OCI-LY7 (cell line): ENCODE data around the gene TNS3. TPM values are rescaled to one million over a fixed set of nuclear protein-coding genes. Genes with fewer than 3 reads are reported as not detected.

Experiments
- BruUV-seq: library from RNA; stranded (reverse); fragments of 400-500 nt; replicated peaks from 2 replicates; lab custom pipeline; 2021; lab: Mats Ljungman, UMichigan
- CTCF ChIA-PET: fragments of 300-600 bp; sonication (Branson Sonifier 250); formaldehyde crosslinking; loops from one replicate; lab custom pipeline; 2022; ENCODE audit warnings: antibody characterized with exemption; ENCODE audit not compliant: unreplicated experiment; lab: Charles Lee
- POLR2A ChIA-PET: fragments of 300-600 bp; sonication (Branson Sonifier 250); formaldehyde crosslinking; loops from one replicate; lab custom pipeline; 2022; ENCODE audit warnings: antibody characterized with exemption; lab: Charles Lee
- DNase-seq: peaks from one replicate; pipeline ENCODE4 v3.0.0-alpha.2; 2015; ENCODE audit warnings: low spot score
- H2AFZ ChIP-seq: fragments of 200-600 bp; sonication (generic), shearing (Covaris generic); 2 replicates; pipeline ENCODE4 v1.6.1; 2014; ENCODE audit warnings: mild to moderate bottlenecking, antibody characterized with exemption, low read length, moderate library complexity
- H3K27ac ChIP-seq: fragments of 200-600 bp; sonication (generic); 2 replicates; pipeline ENCODE4 v1.5.1; 2014; ENCODE audit warnings: mixed run types, low read depth, mild to moderate bottlenecking, moderate library complexity, low read length, inconsistent platforms; ENCODE audit not compliant: poor library complexity, severe bottlenecking
- H3K36me3 ChIP-seq: fragments of 200-600 bp; sonication (generic); 2 replicates; pipeline ENCODE4 v1.6.1; 2014; ENCODE audit warnings: mild to moderate bottlenecking, antibody characterized with exemption, low read length, moderate library complexity, mixed read lengths; ENCODE audit not compliant: insufficient read depth
- H3K4me1 ChIP-seq: fragments of 200-600 bp; sonication (generic); 2 replicates; pipeline ENCODE4 v1.5.1; 2014; ENCODE audit warnings: mild to moderate bottlenecking, low read length; ENCODE audit not compliant: insufficient read depth, poor library complexity, severe bottlenecking
- H3K4me2 ChIP-seq: fragments of 200-600 bp; sonication (generic); 2 replicates; pipeline ENCODE4 v1.6.1; 2014; ENCODE audit warnings: mild to moderate bottlenecking, low read length
- H3K4me3 ChIP-seq: fragments of 200-600 bp; sonication (generic); 2 replicates; pipeline ENCODE4 v1.5.1; 2014; ENCODE audit warnings: mild to moderate bottlenecking, low read depth, low read length; ENCODE audit not compliant: poor library complexity, severe bottlenecking
- H3K79me2 ChIP-seq: fragments of 200-600 bp; sonication (generic); 2 replicates; pipeline ENCODE4 v1.6.1; 2016; ENCODE audit warnings: low read depth, mild to moderate bottlenecking, low read length, moderate library complexity, mixed read lengths; ENCODE audit not compliant: insufficient read depth
- H3K9me2 ChIP-seq: fragments of 200-600 bp; sonication (generic); 2 replicates; pipeline ENCODE4 v1.6.1; 2016; ENCODE audit warnings: mild to moderate bottlenecking, low read length, mixed read lengths; ENCODE audit not compliant: insufficient read depth
- H3K9me3 ChIP-seq: fragments of 200-600 bp; sonication (generic); 2 replicates; pipeline ENCODE4 v1.6.1; 2014; ENCODE audit warnings: mild to moderate bottlenecking, mixed run types, low read length, mixed read lengths
- H4K20me1 ChIP-seq: fragments of 200-600 bp; sonication (generic); 2 replicates; pipeline ENCODE4 v1.6.1; 2014; ENCODE audit warnings: mild to moderate bottlenecking, antibody characterized with exemption, low read length, moderate library complexity, mixed read lengths; ENCODE audit not compliant: insufficient read depth
- EZH2phosphoT487 ChIP-seq: fragments of 200-600 bp; sonication (generic); IDR thresholded peaks from 2 replicates; pipeline ENCODE4 v1.6.1; 2018; ENCODE audit warnings: low read depth, borderline replicate concordance, mild to moderate bottlenecking, mixed run types, antibody characterized with exemption, low read length, moderate library complexity, mixed read lengths
- intact Hi-C: fragments of 100-400 bp; cut with micrococcal nuclease; formaldehyde crosslinking; loops from one replicate; pipeline ENCODE4 v1.10.0; 2022; ENCODE audit not compliant: unreplicated experiment
- total RNA-seq, 2 experiments: library from RNA; depleted of rRNA in 1 of 2; stranded (reverse); fragments of >200 nt in 1 of 2; shearing (Covaris generic) in 1 of 2; gene quantifications; 2 replicates each; pipeline ENCODE4 v1.2.3, GENCODE V29; 2014 to 2022
- TF ChIP-seq, protein P1 (sequence below): fragments of 200-600 bp; sonication (generic); conservative IDR thresholded peaks from 2 replicates; pipeline ENCODE4 v1.5.1; 2014; ENCODE audit warnings: mild to moderate bottlenecking, antibody characterized with exemption, low read length, moderate library complexity, mixed read lengths

Gene TNS3
- total RNA-seq, 2 experiments from 2014 or later = 9.5 to 42.1 TPM

DNA sequence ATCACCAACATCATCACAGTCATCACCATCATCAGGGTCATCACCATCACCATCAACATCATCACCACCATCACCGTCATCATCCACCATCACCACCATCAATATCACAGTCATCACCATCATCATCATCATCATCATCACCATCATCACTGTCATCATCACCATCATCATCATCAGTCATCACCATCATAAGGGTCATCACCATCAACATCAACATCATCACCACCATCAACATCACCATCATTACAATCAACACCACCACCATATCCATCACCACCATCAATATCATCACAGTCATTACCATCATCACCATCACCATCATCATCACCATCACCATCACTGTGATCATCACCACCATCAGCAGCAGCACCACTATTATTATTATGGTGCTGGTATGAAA is 218.9 kb downstream of the TNS3 start:
- H3K4me1 ChIP-seq = no peaks in the 10 kb centered on the region
- H4K20me1 ChIP-seq = no peaks in the 10 kb centered on the region
- no peak overlapping the region for H3K4me3 ChIP-seq
- TF ChIP-seq, protein P1, sequence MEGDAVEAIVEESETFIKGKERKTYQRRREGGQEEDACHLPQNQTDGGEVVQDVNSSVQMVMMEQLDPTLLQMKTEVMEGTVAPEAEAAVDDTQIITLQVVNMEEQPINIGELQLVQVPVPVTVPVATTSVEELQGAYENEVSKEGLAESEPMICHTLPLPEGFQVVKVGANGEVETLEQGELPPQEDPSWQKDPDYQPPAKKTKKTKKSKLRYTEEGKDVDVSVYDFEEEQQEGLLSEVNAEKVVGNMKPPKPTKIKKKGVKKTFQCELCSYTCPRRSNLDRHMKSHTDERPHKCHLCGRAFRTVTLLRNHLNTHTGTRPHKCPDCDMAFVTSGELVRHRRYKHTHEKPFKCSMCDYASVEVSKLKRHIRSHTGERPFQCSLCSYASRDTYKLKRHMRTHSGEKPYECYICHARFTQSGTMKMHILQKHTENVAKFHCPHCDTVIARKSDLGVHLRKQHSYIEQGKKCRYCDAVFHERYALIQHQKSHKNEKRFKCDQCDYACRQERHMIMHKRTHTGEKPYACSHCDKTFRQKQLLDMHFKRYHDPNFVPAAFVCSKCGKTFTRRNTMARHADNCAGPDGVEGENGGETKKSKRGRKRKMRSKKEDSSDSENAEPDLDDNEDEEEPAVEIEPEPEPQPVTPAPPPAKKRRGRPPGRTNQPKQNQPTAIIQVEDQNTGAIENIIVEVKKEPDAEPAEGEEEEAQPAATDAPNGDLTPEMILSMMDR = no peak
- no peak for TF ChIP-seq EZH2phosphoT487
- H3K79me2 ChIP-seq = no peaks in the 10 kb centered on the region
- intact Hi-C loops = no loop called here
- no peak overlapping the region for H2AFZ ChIP-seq
- ChIA-PET POLR2A (no interaction called here), CTCF (no interaction called here)
- no peaks in the 10 kb centered on the region for H3K9me2 ChIP-seq
- H3K4me2 ChIP-seq = no peak overlapping the region
- no TSS peak for BruUV-seq
- no peak for DNase-seq
- no peak overlapping the region for H3K27ac ChIP-seq
- H3K36me3 ChIP-seq = 0 out of 2 replicates have a peak, but pooled peaks cover under 1% of the 10 kb centered on the region
- no peaks in the 10 kb centered on the region for H3K9me3 ChIP-seq

DNA sequence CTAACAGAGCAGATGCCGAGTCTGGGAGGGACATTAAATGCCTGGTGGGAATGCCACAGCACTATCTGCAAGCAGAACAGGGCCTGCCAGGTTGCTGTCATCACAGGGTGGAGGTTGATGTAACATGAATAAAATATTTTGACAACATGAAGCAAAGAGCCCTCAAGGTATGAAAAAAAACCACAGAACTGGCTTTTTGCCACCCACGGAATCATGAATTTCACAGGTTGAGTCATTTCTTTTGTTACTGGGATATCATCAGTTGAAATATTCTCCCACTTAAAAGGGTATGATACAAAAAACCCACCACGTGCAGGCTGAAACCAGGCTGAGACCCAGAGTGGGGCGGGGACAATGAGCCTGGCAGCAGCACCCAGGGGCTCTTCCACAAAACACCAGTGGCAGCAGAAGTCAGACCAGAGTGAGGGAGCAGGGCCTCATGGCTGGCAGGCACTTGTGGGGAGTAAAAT is 220.1 kb downstream of the TNS3 start:
- no peak overlapping the region for H3K4me3 ChIP-seq
- H3K36me3 ChIP-seq = no peaks in the 10 kb centered on the region
- H3K27ac ChIP-seq = no peak overlapping the region
- DNase-seq = no peak
- CTCF ChIA-PET = no interaction called here
- no peaks in the 10 kb centered on the region for H3K4me1 ChIP-seq
- intact Hi-C loops = no loop called here
- BruUV-seq = no TSS peak
- POLR2A ChIA-PET = no interaction called here
- H3K9me3 ChIP-seq = no peaks in the 10 kb centered on the region
- TF ChIP-seq, protein P1 = no peak
- no peak for TF ChIP-seq EZH2phosphoT487
- H4K20me1 ChIP-seq = no peaks in the 10 kb centered on the region
- H3K9me2 ChIP-seq = no peaks in the 10 kb centered on the region
- H3K4me2 ChIP-seq = no peak overlapping the region
- H3K79me2 ChIP-seq = no peaks in the 10 kb centered on the region
- H2AFZ ChIP-seq = no peak overlapping the region

DNA sequence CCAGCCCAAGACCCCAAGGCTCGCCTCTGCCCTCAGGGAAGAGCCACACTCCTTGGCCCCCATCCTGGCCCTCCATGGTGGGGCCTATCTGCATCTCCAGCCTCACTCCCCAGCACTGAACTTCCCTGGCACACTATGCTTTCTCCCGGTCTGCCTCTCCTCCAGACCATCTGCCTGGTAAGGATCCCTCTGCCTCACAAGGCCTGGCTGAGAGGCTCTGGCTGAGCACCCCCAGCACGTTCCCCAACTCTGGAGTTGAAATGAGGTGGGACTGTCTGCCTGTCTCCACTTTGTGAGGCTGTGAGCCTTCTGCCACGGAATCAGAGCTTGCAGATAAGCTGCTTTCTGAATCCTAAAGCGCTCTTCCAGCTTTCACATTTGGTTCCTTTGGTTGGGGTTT is 220.7 kb downstream of the TNS3 start:
- TF ChIP-seq EZH2phosphoT487 = no peak
- TF ChIP-seq, protein P1 = no peak
- BruUV-seq = no TSS peak
- no peaks in the 10 kb centered on the region for H3K36me3 ChIP-seq
- H3K27ac ChIP-seq = no peak overlapping the region
- no peak overlapping the region for H3K4me2 ChIP-seq
- ChIA-PET POLR2A (no interaction called here), CTCF (no interaction called here)
- no peak overlapping the region for H3K4me3 ChIP-seq
- no peaks in the 10 kb centered on the region for H3K4me1 ChIP-seq
- no peak for DNase-seq
- intact Hi-C loops = no loop called here
- H3K9me3 ChIP-seq = no peaks in the 10 kb centered on the region
- H2AFZ ChIP-seq = no peak overlapping the region
- H3K9me2 ChIP-seq = no peaks in the 10 kb centered on the region
- no peaks in the 10 kb centered on the region for H4K20me1 ChIP-seq
- H3K79me2 ChIP-seq = no peaks in the 10 kb centered on the region
